ENCODE data around the gene ADGRE2. TPM values are rescaled to one million over a fixed set of nuclear protein-coding genes. Genes with fewer than 3 reads are reported as not detected.

Gene ADGRE2
- total RNA-seq, 1 experiment from 2014 or later, result 1.2 TPM

DNA sequence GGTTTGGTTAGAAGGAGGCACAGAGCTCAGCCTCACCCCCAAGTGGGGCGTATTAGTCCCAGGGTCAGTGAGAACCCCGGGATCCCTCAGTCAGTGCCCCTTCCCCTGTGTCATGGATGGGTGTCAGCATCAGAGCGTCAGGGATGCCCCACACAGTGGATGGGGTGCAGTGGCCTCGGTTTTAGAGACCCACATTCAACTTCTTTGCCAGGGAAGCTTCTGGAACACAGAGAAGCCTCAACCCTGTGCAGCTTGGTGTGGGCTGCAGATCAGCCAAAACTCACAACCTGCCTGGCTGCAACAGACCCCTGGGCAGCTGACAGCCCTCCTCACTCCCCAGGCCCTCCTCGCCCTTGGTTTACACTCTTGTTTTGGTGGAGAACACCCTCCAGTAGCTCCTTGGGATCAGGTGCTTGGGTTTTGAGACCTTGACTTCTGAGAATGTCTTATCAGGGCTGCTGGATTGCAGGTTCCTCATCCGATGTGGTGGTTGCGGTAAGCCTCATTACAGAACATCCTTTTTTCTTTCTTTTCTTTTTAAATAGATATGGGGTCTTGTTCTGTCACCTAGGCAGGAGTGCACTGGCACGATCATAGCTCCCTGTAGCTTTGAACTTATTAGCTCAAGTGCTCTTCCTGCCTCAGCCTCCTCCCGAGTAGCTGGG, 77.5 kb downstream of the ADGRE2 start:
- Histone ChIP-seq H3K56ac (ENCODE audit: insufficient read length, low read depth, low read length) (no peak overlapping the region), H3K4ac (ENCODE audit: low read depth, low read length) (no peak overlapping the region), H3K9ac (ENCODE audit: extremely low read depth, insufficient read length, low read length) (no peak overlapping the region), H2BK120ac (ENCODE audit: low read depth, low read length, poor library complexity, severe bottlenecking) (no peak overlapping the region), H3T11ph (ENCODE audit: low read length) (no peak overlapping the region), H2AK5ac (ENCODE audit: insufficient read length, low read length) (no peak overlapping the region), H3K4me1 (ENCODE audit: insufficient read depth, low read length) (no peaks in the 10 kb centered on the region), H3K9me3 (ENCODE audit: control insufficient read depth, low read depth, low read length) (no peaks in the 10 kb centered on the region), H3K27ac (ENCODE audit: insufficient read length, low read depth, low read length) (no peak overlapping the region), H2BK20ac (ENCODE audit: low read depth, low read length, poor library complexity, severe bottlenecking) (no peak overlapping the region), H2BK5ac (ENCODE audit: insufficient read length, low read length) (no peak overlapping the region), H3K79me2 (ENCODE audit: insufficient read depth, low read length) (no peaks in the 10 kb centered on the region), H3K23ac (ENCODE audit: insufficient read length, low read depth, low read length) (no peak overlapping the region), H3K18ac (ENCODE audit: insufficient read length, low read depth, low read length) (no peak overlapping the region), H4K8ac (replicated peaks; ENCODE audit: insufficient read length, low read depth, low read length) (no peak overlapping the region), H3K14ac (ENCODE audit: insufficient read depth, low read length) (no peak overlapping the region), H4K91ac (ENCODE audit: insufficient read length, low read depth, low read length) (no peak overlapping the region), H4K5ac (ENCODE audit: insufficient read length, low read depth, low read length) (no peak overlapping the region), H3K79me1 (ENCODE audit: insufficient read depth, low read depth, low read length, poor library complexity, severe bottlenecking) (no peaks in the 10 kb centered on the region), H3K27me3 (ENCODE audit: insufficient read depth, low read length) (no peaks in the 10 kb centered on the region), H2BK12ac (ENCODE audit: insufficient read length, low read depth, low read length) (no peak overlapping the region), H3K23me2 (ENCODE audit: insufficient read length, low read depth, low read length, poor library complexity, severe bottlenecking) (no peaks in the 10 kb centered on the region), H4K20me1 (ENCODE audit: control insufficient read depth, insufficient read depth, insufficient read length) (no peaks in the 10 kb centered on the region), H2AFZ (ENCODE audit: low read length) (no peak overlapping the region), H2BK15ac (ENCODE audit: low read depth, low read length) (no peak overlapping the region), H3K4me2 (ENCODE audit: insufficient read depth, insufficient read length, low read length) (no peak overlapping the region)
- peaks cover 55 to 80% (median 77%) of the 10 kb centered on the region in 3 experiments for H3K36me3 Mint-ChIP-seq (ENCODE audit: insufficient read depth in 1 of 3, low read depth in 3 of 3)
- H3K4me3 Mint-ChIP-seq, result no peak overlapping the region
- peaks cover 16 to 17% of the 10 kb centered on the region in 2 experiments for H3K9me3 Mint-ChIP-seq
- no peaks in the 10 kb centered on the region for H3K4me1 Mint-ChIP-seq
- TF ChIP-seq, protein P1, sequence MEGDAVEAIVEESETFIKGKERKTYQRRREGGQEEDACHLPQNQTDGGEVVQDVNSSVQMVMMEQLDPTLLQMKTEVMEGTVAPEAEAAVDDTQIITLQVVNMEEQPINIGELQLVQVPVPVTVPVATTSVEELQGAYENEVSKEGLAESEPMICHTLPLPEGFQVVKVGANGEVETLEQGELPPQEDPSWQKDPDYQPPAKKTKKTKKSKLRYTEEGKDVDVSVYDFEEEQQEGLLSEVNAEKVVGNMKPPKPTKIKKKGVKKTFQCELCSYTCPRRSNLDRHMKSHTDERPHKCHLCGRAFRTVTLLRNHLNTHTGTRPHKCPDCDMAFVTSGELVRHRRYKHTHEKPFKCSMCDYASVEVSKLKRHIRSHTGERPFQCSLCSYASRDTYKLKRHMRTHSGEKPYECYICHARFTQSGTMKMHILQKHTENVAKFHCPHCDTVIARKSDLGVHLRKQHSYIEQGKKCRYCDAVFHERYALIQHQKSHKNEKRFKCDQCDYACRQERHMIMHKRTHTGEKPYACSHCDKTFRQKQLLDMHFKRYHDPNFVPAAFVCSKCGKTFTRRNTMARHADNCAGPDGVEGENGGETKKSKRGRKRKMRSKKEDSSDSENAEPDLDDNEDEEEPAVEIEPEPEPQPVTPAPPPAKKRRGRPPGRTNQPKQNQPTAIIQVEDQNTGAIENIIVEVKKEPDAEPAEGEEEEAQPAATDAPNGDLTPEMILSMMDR (conservative IDR thresholded peaks at IDR 0.05), result no peak
- H3K27ac Mint-ChIP-seq, result no peak overlapping the region
- no peak for DNase-seq
- no peaks in the 10 kb centered on the region for H3K27me3 Mint-ChIP-seq (ENCODE audit: low read depth)
- WGBS (ENCODE audit: extremely low coverage, insufficient read length, low lambda C conversion rate), result no CpG with 5 or more reads among the region's 9 CpGs
